Loucy (cell line): ENCODE data around the gene EIF3C.
"Not testable (repeated sequence)": the region's sequence is repeated elsewhere in the genome, so short reads cannot be mapped to it uniquely, and the experiment has no call there.

Experiments used
- H2AFZ ChIP-seq: fragments of 200-600 bp; sonication (generic); 2 replicates; pipeline ENCODE4 v1.6.0; 2016; ENCODE audit warnings: antibody characterized with exemption, mild to moderate bottlenecking, low read length, moderate library complexity
- H3F3A ChIP-seq: fragments of 200-600 bp; 2 replicates; pipeline ENCODE4 v1.6.0; 2016; ENCODE audit warnings: antibody characterized with exemption, low read depth, mild to moderate bottlenecking
- H3K27me3 ChIP-seq: fragments of 200-600 bp; sonication (generic); 2 replicates; pipeline ENCODE4 v1.6.1; 2014; ENCODE audit warnings: low read length, mild to moderate bottlenecking; ENCODE audit not compliant: insufficient read depth, poor library complexity, severe bottlenecking
- H3K36me3 ChIP-seq: fragments of 200-600 bp; sonication (generic); 2 replicates; pipeline ENCODE4 v1.6.1; 2016; ENCODE audit warnings: low read length; ENCODE audit not compliant: insufficient read depth
- H3K4me1 ChIP-seq: fragments of 200-600 bp; sonication (generic); 2 replicates; pipeline ENCODE4 v1.5.1; 2014; ENCODE audit warnings: low read length, mild to moderate bottlenecking; ENCODE audit not compliant: insufficient read depth, poor library complexity, severe bottlenecking
- H3K4me2 ChIP-seq: fragments of 200-600 bp; sonication (generic); 2 replicates; pipeline ENCODE4 v1.6.0; 2014; ENCODE audit warnings: antibody characterized with exemption, low read length, low read depth, mild to moderate bottlenecking; ENCODE audit not compliant: poor library complexity, severe bottlenecking
- H3K4me3 ChIP-seq: fragments of 200-600 bp; sonication (generic); 2 replicates; pipeline ENCODE4 v1.5.1; 2014; ENCODE audit warnings: low read length, mild to moderate bottlenecking, mixed read lengths; ENCODE audit not compliant: poor library complexity, severe bottlenecking
- H3K79me2 ChIP-seq: fragments of 200-600 bp; sonication (generic); 2 replicates; pipeline ENCODE4 v1.6.1; 2014; ENCODE audit warnings: low read length; ENCODE audit not compliant: insufficient read depth
- H3K9ac ChIP-seq: fragments of 200-600 bp; sonication (generic); 2 replicates; pipeline ENCODE4 v1.6.0; 2014; ENCODE audit warnings: mild to moderate bottlenecking, low read depth, low read length, moderate library complexity; ENCODE audit not compliant: poor library complexity, severe bottlenecking
- H3K9me2 ChIP-seq: fragments of 200-600 bp; sonication (generic); replicated peaks from 2 replicates; pipeline ENCODE4 v1.6.1; 2016; ENCODE audit warnings: low read depth, low read length, mixed read lengths
- H3K9me3 ChIP-seq: fragments of 200-600 bp; sonication (generic); 2 replicates; pipeline ENCODE4 v1.6.1; 2014; ENCODE audit warnings: mild to moderate bottlenecking, antibody characterized with exemption, low read length, low read depth; ENCODE audit not compliant: insufficient read depth
- H4K20me1 ChIP-seq: fragments of 200-600 bp; sonication (generic); 2 replicates; pipeline ENCODE4 v1.6.0; 2014; ENCODE audit warnings: antibody characterized with exemption, low read length, mild to moderate bottlenecking; ENCODE audit not compliant: insufficient read depth, poor library complexity, severe bottlenecking

EIF3C gene

DNA sequence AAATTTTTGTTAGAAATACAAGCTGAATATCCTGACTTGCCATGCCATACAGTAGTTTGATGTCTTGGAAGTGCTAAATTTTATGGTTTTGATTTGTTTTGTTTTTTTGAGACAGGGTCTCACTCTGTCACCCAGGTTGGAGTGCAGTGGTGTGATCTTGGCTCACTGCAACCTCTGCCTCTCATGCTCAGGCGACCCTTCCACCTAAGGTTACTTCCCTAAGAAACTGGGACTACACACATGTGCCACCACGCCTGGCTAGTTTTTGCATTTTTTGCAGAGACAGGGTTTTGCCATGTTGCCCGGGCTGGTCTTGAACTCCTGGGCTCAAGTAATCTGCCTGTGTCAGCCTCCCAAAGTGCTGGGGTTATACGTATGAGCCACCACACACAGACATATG, 19.5 kb upstream of the EIF3C start:
- not testable (repeated sequence) for H3K27me3 ChIP-seq, H3K9me3 ChIP-seq

GRCh38 chr16:28693257-28693950, 17.9 kb upstream of the EIF3C start:
- not testable (repeated sequence) for H3K9me3 ChIP-seq, H4K20me1 ChIP-seq, H3K4me3 ChIP-seq, H2AFZ ChIP-seq, H3K9me2 ChIP-seq, H3K9ac ChIP-seq, H3K4me2 ChIP-seq, H3K4me1 ChIP-seq, H3F3A ChIP-seq, H3K79me2 ChIP-seq, H3K36me3 ChIP-seq, H3K27me3 ChIP-seq

More for the DNA sequence above, 19.5 kb upstream of the EIF3C start:
- H3F3A ChIP-seq, H3K79me2 ChIP-seq, H3K4me3 ChIP-seq, H3K36me3 ChIP-seq, H3K9ac ChIP-seq, H4K20me1 ChIP-seq, H3K9me2 ChIP-seq, H3K4me2 ChIP-seq, H2AFZ ChIP-seq, H3K4me1 ChIP-seq: not testable (repeated sequence)

GRCh38 chr16:28699792-28700191, 11.5 kb upstream of the EIF3C start:
- not testable (repeated sequence) for H3K36me3 ChIP-seq, H3K27me3 ChIP-seq, H3K79me2 ChIP-seq, H3K4me1 ChIP-seq, H3K4me3 ChIP-seq, H3K9ac ChIP-seq, H3K9me3 ChIP-seq, H2AFZ ChIP-seq, H3K4me2 ChIP-seq, H3K9me2 ChIP-seq, H3F3A ChIP-seq, H4K20me1 ChIP-seq

- not testable (repeated sequence) for H3K36me3 ChIP-seq, H3K79me2 ChIP-seq, H3K9ac ChIP-seq, H3K27me3 ChIP-seq, H3K4me1 ChIP-seq, H3K9me2 ChIP-seq, H3K9me3 ChIP-seq, H3K4me3 ChIP-seq, H3F3A ChIP-seq, H4K20me1 ChIP-seq, H3K4me2 ChIP-seq, H2AFZ ChIP-seq
These were observed 10.9 kb upstream of the EIF3C start for GRCh38 chr16:28700349-28700748.

DNA sequence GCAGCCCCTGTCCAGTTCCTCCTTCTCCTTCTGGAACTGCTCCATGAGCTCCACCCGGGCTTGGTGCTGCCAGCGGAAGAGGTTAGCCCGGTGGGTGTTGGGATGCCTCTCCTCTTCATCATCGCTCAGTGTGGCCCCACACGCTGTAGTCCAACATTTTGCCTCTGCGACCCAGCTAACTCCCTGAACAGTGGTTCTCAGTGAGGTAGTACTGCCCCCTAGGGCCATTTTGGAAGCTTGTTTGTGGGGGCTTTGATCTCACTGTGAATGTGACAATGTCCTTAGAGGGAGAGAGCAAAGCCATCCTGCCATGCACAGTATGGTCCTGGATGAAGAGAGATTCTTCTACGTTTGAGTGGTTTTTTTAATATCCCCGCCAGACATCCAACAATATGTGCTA, 9.9 kb upstream of the EIF3C start:
- H3K9me2 ChIP-seq, H3K9ac ChIP-seq, H3K4me3 ChIP-seq: not testable (repeated sequence)

DNA sequence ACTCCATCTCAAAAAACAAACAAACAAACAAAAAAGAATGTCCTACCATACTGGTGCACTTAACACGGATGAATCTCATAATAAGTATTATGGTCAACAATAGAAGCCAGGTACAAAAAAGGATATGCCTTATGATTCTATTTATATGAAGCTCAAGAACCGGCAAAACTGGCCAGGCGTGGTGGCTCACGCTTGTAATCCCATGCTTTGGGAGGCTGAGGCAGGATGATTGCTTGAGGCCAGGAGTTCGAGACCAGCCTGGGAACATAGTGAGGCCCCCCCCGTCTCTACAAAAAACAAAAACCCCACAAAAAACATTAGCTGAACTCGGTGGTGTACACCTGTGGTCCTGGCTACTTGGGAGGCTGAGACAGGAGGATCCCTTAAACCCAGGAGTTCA, 7.0 kb upstream of the EIF3C start:
- H2AFZ ChIP-seq, H3K9ac ChIP-seq, H3K79me2 ChIP-seq: not testable (repeated sequence)

More for the DNA sequence above, 9.9 kb upstream of the EIF3C start:
- H3K79me2 ChIP-seq, H3K36me3 ChIP-seq, H3K4me1 ChIP-seq, H2AFZ ChIP-seq, H4K20me1 ChIP-seq, H3K27me3 ChIP-seq, H3K9me3 ChIP-seq, H3K4me2 ChIP-seq, H3F3A ChIP-seq: not testable (repeated sequence)

GRCh38 chr16:28722852-28723650, 11.8 kb downstream of the EIF3C start:
- H3K36me3 ChIP-seq, H3K79me2 ChIP-seq, H3K4me3 ChIP-seq, H4K20me1 ChIP-seq, H2AFZ ChIP-seq, H3K9ac ChIP-seq, H3K4me1 ChIP-seq, H3F3A ChIP-seq, H3K4me2 ChIP-seq, H3K27me3 ChIP-seq, H3K9me3 ChIP-seq, H3K9me2 ChIP-seq: not testable (repeated sequence)

More for the DNA sequence above, 7.0 kb upstream of the EIF3C start:
- not testable (repeated sequence) for H3K36me3 ChIP-seq, H3K9me2 ChIP-seq, H4K20me1 ChIP-seq, H3K9me3 ChIP-seq, H3K4me1 ChIP-seq, H3F3A ChIP-seq, H3K4me2 ChIP-seq, H3K27me3 ChIP-seq, H3K4me3 ChIP-seq
